Naive thymus-derived CD8-positive, alpha-beta T cell (primary cell): Measurements from ENCODE around the gene AMN1. TPM values are rescaled to one million over a fixed set of nuclear protein-coding genes. Genes with fewer than 3 reads are reported as not detected.
A peak's percentile ranks its signal among the peaks of the same experiment; 100 is the strongest.
"Not testable (repeated sequence)": the region's sequence is repeated elsewhere in the genome, so short reads cannot be mapped to it uniquely, and the experiment has no call there.

ENCODE experiments used
- ATAC-seq, 2 donors: fragments of 150-1000 bp; cut with Tn5 transposase in 1 of 2; sonication (Bioruptor Pico), chemical (Tn5 transposase) in 1 of 2; 1 replicate in 1 of 2; 2 replicates in 1 of 2; pipeline ENCODE4 v1.10.0; 2021; ENCODE audit warnings: mild to moderate bottlenecking in 2 of 2, moderate library complexity in 2 of 2
- POLR2A ChIA-PET: fragments of 350-600 bp; sonication (Branson Sonifier 250); formaldehyde crosslinking; loops from one replicate; lab custom pipeline; 2021; ENCODE audit warnings: antibody characterized with exemption; lab: Charles Lee
- DNase-seq, 10 donors: peaks; one replicate each; pipeline versions ENCODE4 v3.0.0 to v3.0.0-alpha.2; 2020 to 2022
- H3K27ac Mint-ChIP-seq, 10 donors: one replicate each; pipeline ENCODE4 v1.8.0; 2020 to 2022; ENCODE audit warnings: mild to moderate bottlenecking in 10 of 10, mixed read lengths in 10 of 10, moderate library complexity in 4 of 10, inconsistent platforms in 1 of 10
- H3K27me3 Mint-ChIP-seq, 5 donors: one replicate each; pipeline ENCODE4 v1.8.0; 2021 to 2022; ENCODE audit warnings: mixed read lengths in 5 of 5
- H3K36me3 Mint-ChIP-seq, 3 donors: one replicate each; pipeline ENCODE4 v1.8.0; 2020 to 2022; ENCODE audit warnings: mixed read lengths in 3 of 3, mild to moderate bottlenecking in 2 of 3, inconsistent platforms in 1 of 3
- H3K4me1 Mint-ChIP-seq, 4 donors: one replicate each; pipeline ENCODE4 v1.8.0; 2021 to 2022; ENCODE audit warnings: mixed read lengths in 4 of 4
- H3K4me3 Mint-ChIP-seq, 10 donors: one replicate each; pipeline ENCODE4 v1.8.0; 2020 to 2022; ENCODE audit warnings: mild to moderate bottlenecking in 10 of 10, mixed read lengths in 10 of 10, moderate library complexity in 6 of 10, inconsistent platforms in 1 of 10
- H3K9me3 Mint-ChIP-seq, 9 donors: one replicate each; pipeline ENCODE4 v1.8.0; 2020 to 2022; ENCODE audit warnings: mixed read lengths in 9 of 9, mild to moderate bottlenecking in 3 of 9, inconsistent platforms in 1 of 9, moderate library complexity in 1 of 9
- polyA plus RNA-seq, 3 donors: library from polyadenylated mRNA; unstranded; fragments of 300-500 nt; fragmentation: Illumina TruSeq; gene quantifications; one replicate each; pipeline ENCODE4 v1.2.3, GENCODE V29; 2021
- total RNA-seq, 8 experiments: library from RNA in 2 of 8; stranded (reverse) in 2 of 8; gene quantifications; one replicate each; pipeline ENCODE4 v1.2.3 and lab custom pipeline; 2021 to 2026

Gene AMN1
- total and polyA plus RNA-seq, 5 experiments from 2014 or later, result 8.9 to 16.7 (median 13.4) TPM

- H3K27ac Mint-ChIP-seq, result peak overlapping the region in 2 of 10 donors; percentile 79 to 82
- H3K4me1 Mint-ChIP-seq, result peaks cover 22 to 51% (median 36%) of the 10 kb centered on the region in 4 donors
- H3K4me3 Mint-ChIP-seq, result no peak overlapping the region
Observed at GRCh38 chr12:31751085-31751484, 22.3 kb upstream of the AMN1 start.

GRCh38 chr12:31750747-31751039 lies 21.9 kb upstream of the AMN1 start:
- peaks cover 0 to 6% (median 0%) of the 10 kb centered on the region in 3 donors for H3K36me3 Mint-ChIP-seq
- DNase-seq, result no peak
- POLR2A ChIA-PET, result interaction anchor here (0.6 kb wide), 1 partner anchor 215 kb away, joined by 3 read pairs; no protein-coding TSS in a partner anchor
- peaks cover 23 to 55% (median 40%) of the 10 kb centered on the region in 4 donors for H3K4me1 Mint-ChIP-seq
- H3K27me3 Mint-ChIP-seq, result no peaks in the 10 kb centered on the region
- peak overlapping the region in 3 of 10 donors; percentile 21 to 82 (median 82) for H3K27ac Mint-ChIP-seq
- H3K4me3 Mint-ChIP-seq, result peak overlapping the region in 1 of 10 donors; percentile 15
- no peaks in the 10 kb centered on the region for H3K9me3 Mint-ChIP-seq
- no peak for ATAC-seq

More at GRCh38 chr12:31751085-31751484, 22.3 kb upstream of the AMN1 start:
- no peaks in the 10 kb centered on the region for H3K27me3 Mint-ChIP-seq
- no peak for DNase-seq
- POLR2A ChIA-PET, result no interaction called here
- peaks cover 0 to 6% (median 0%) of the 10 kb centered on the region in 3 donors for H3K36me3 Mint-ChIP-seq
- no peaks in the 10 kb centered on the region for H3K9me3 Mint-ChIP-seq
- no peak for ATAC-seq

- Mint-ChIP-seq H3K4me1 (peaks cover 24 to 69% (median 51%) of the 10 kb centered on the region in 4 donors), H3K27ac (peak overlapping the region in 9 of 10 donors; percentile 3 to 86 (median 41)), H3K36me3 (peaks cover 0 to 6% (median 0%) of the 10 kb centered on the region in 3 donors), H3K27me3 (no peaks in the 10 kb centered on the region), H3K9me3 (no peaks in the 10 kb centered on the region), H3K4me3 (peak overlapping the region in 8 of 10 donors; percentile 1 to 52 (median 30))
- ATAC-seq, result peak; percentile 48 to 65
- peak in 1 of 10 donors; percentile 61 for DNase-seq
- POLR2A ChIA-PET, result interaction anchor here (0.7 to 1.4 kb wide), 3 partner anchors 20 to 167 kb away, joined by 3 to 6 read pairs (median 4); partner anchors contain the start of gene AMN1
Observed at GRCh38 chr12:31749024-31749704, 20.3 kb upstream of the AMN1 start.

- ATAC-seq (no peak), DNase-seq (no peak)
- Mint-ChIP-seq H3K36me3 (peaks cover 0 to 6% (median 0%) of the 10 kb centered on the region in 3 donors), H3K4me3 (no peak overlapping the region), H3K27me3 (no peaks in the 10 kb centered on the region), H3K27ac (peak overlapping the region in 5 of 10 donors; percentile 1 to 85 (median 26)), H3K9me3 (no peaks in the 10 kb centered on the region), H3K4me1 (peaks cover 32 to 87% (median 68%) of the 10 kb centered on the region in 4 donors)
- POLR2A ChIA-PET, result interaction anchor here (0.6 to 1.0 kb wide), 2 partner anchors 9 to 16 kb away, joined by 4 to 5 read pairs; partner anchors contain the start of gene AMN1
Observed at GRCh38 chr12:31745242-31745641, 16.4 kb upstream of the AMN1 start.

GRCh38 chr12:31744363-31744762 lies 15.5 kb upstream of the AMN1 start:
- POLR2A ChIA-PET, H3K27me3 Mint-ChIP-seq, H3K36me3 Mint-ChIP-seq, H3K9me3 Mint-ChIP-seq, DNase-seq, ATAC-seq: not testable (repeated sequence)
- peak overlapping the region in 1 of 10 donors; percentile 0 for H3K4me3 Mint-ChIP-seq
- peaks cover 32 to 85% (median 67%) of the 10 kb centered on the region in 4 donors for H3K4me1 Mint-ChIP-seq
- peak overlapping the region in 2 of 10 donors; percentile 55 to 81 for H3K27ac Mint-ChIP-seq

GRCh38 chr12:31742891-31743290 lies 14.1 kb upstream of the AMN1 start:
- Mint-ChIP-seq H3K4me1 (peaks cover 29 to 81% (median 66%) of the 10 kb centered on the region in 4 donors), H3K27me3 (no peaks in the 10 kb centered on the region), H3K9me3 (no peaks in the 10 kb centered on the region), H3K36me3 (no peaks in the 10 kb centered on the region), H3K4me3 (peak overlapping the region in 9 of 10 donors; percentile 0 to 57 (median 17)), H3K27ac (peak overlapping the region in 8 of 10 donors; percentile 11 to 83 (median 63))
- peak; percentile 57 to 62 for ATAC-seq
- POLR2A ChIA-PET, result interaction anchor here (0.6 to 1.5 kb wide), 6 partner anchors 10 to 217 kb away, joined by 3 to 11 read pairs (median 4); partner anchors contain the start of genes AMN1 and RESF1
- peak in 3 of 10 donors; percentile 29 to 41 (median 38) for DNase-seq

- Mint-ChIP-seq H3K4me1 (peaks cover 27 to 80% (median 68%) of the 10 kb centered on the region in 4 donors), H3K27ac (peak overlapping the region in 7 of 10 donors; percentile 24 to 86 (median 65)), H3K9me3 (no peaks in the 10 kb centered on the region), H3K27me3 (no peaks in the 10 kb centered on the region), H3K4me3 (peak overlapping the region in 2 of 10 donors; percentile 6 to 15), H3K36me3 (no peaks in the 10 kb centered on the region)
- POLR2A ChIA-PET, result interaction anchor here (0.6 to 2.1 kb wide), 5 partner anchors 9 to 366 kb away, joined by 3 to 7 read pairs (median 3); partner anchors contain the start of gene RESF1
- ATAC-seq, result no peak
- no peak for DNase-seq
Observed at GRCh38 chr12:31740628-31741027, 11.8 kb upstream of the AMN1 start.

- no peak for ATAC-seq
- H3K4me3 Mint-ChIP-seq, result peak overlapping the region in 2 of 10 donors; percentile 12 to 33
- H3K27me3 Mint-ChIP-seq, result no peaks in the 10 kb centered on the region
- POLR2A ChIA-PET, result interaction anchor here (0.8 to 2.5 kb wide), 5 partner anchors 9 to 222 kb away, joined by 3 to 13 read pairs (median 4); partner anchors contain the start of genes AMN1 and RESF1
- H3K4me1 Mint-ChIP-seq, result peaks cover 27 to 76% (median 62%) of the 10 kb centered on the region in 4 donors
- DNase-seq, result no peak
- no peaks in the 10 kb centered on the region for H3K36me3 Mint-ChIP-seq
- H3K9me3 Mint-ChIP-seq, result no peaks in the 10 kb centered on the region
- H3K27ac Mint-ChIP-seq, result peak overlapping the region; percentile 74 to 97 (median 94)
Observed at GRCh38 chr12:31737763-31738162, 8.9 kb upstream of the AMN1 start.

GRCh38 chr12:31737345-31737744 lies 8.5 kb upstream of the AMN1 start:
- Mint-ChIP-seq H3K9me3 (no peaks in the 10 kb centered on the region), H3K4me1 (peaks cover 24 to 73% (median 60%) of the 10 kb centered on the region in 4 donors), H3K27me3 (no peaks in the 10 kb centered on the region), H3K27ac (peak overlapping the region; percentile 74 to 97 (median 94)), H3K4me3 (peak overlapping the region in 5 of 10 donors; percentile 12 to 67 (median 33)), H3K36me3 (no peaks in the 10 kb centered on the region)
- DNase-seq (no peak), ATAC-seq (no peak)
- POLR2A ChIA-PET, result interaction anchor here (0.8 to 2.5 kb wide), 5 partner anchors 8 to 222 kb away, joined by 3 to 13 read pairs (median 4); partner anchors contain the start of genes AMN1 and RESF1

GRCh38 chr12:31736472-31736871 lies 7.7 kb upstream of the AMN1 start:
- Mint-ChIP-seq H3K4me3 (peak overlapping the region; percentile 9 to 70 (median 50)), H3K27ac (peak overlapping the region; percentile 74 to 97 (median 94)), H3K4me1 (peaks cover 19 to 70% (median 55%) of the 10 kb centered on the region in 4 donors), H3K27me3 (no peaks in the 10 kb centered on the region), H3K36me3 (peaks cover 0 to 4% (median 0%) of the 10 kb centered on the region in 3 donors), H3K9me3 (peaks cover 0 to 6% (median 0%) of the 10 kb centered on the region in 9 donors)
- DNase-seq (peak; percentile 30 to 90 (median 74)), ATAC-seq (peak; percentile 90 to 95)
- POLR2A ChIA-PET, result interaction anchor here (0.6 to 2.5 kb wide), 9 partner anchors 8 to 1706 kb away, joined by 3 to 13 read pairs (median 4); partner anchors contain the start of gene RESF1

- peaks cover 0 to 25% (median 14%) of the 10 kb centered on the region in 9 donors for H3K9me3 Mint-ChIP-seq
- POLR2A ChIA-PET, result interaction anchor here (0.8 to 3.0 kb wide), 6 partner anchors 9 to 226 kb away, joined by 3 to 11 read pairs (median 6); partner anchors contain the start of gene RESF1
- H3K4me1 Mint-ChIP-seq, result peaks cover 26 to 73% (median 55%) of the 10 kb centered on the region in 4 donors
- not testable (repeated sequence) for H3K27me3 Mint-ChIP-seq, DNase-seq, ATAC-seq
- H3K36me3 Mint-ChIP-seq, result peaks cover 7 to 16% (median 13%) of the 10 kb centered on the region in 3 donors
- H3K27ac Mint-ChIP-seq, result peak overlapping the region in 7 of 10 donors; percentile 43 to 82 (median 61)
- peak overlapping the region in 2 of 10 donors; percentile 10 to 44 for H3K4me3 Mint-ChIP-seq
Observed at GRCh38 chr12:31733549-31734432, 5.0 kb upstream of the AMN1 start.
